Vagina (tissue), 2 donors: Measurements from ENCODE around the gene CD81.

Source experiments
- POLR2A ChIP-seq, 2 donors: fragments of 450-650 bp; IDR thresholded peaks; one replicate each; pipeline ENCODE4 v1.6.1; 2017; ENCODE audit warnings: antibody characterized with exemption in 2 of 2, mild to moderate bottlenecking in 2 of 2, moderate library complexity in 2 of 2
- TF ChIP-seq, protein P1 (sequence below), 3 experiments: fragments of 450-650 bp in 2 of 3; fragments of 200-600 bp in 1 of 3; sonication (generic) in 1 of 3; IDR thresholded peaks; one replicate each; pipeline ENCODE4 v1.5.1; 2017 to 2019; ENCODE audit warnings: antibody characterized with exemption in 3 of 3, mild to moderate bottlenecking in 2 of 3, moderate library complexity in 2 of 3

DNA sequence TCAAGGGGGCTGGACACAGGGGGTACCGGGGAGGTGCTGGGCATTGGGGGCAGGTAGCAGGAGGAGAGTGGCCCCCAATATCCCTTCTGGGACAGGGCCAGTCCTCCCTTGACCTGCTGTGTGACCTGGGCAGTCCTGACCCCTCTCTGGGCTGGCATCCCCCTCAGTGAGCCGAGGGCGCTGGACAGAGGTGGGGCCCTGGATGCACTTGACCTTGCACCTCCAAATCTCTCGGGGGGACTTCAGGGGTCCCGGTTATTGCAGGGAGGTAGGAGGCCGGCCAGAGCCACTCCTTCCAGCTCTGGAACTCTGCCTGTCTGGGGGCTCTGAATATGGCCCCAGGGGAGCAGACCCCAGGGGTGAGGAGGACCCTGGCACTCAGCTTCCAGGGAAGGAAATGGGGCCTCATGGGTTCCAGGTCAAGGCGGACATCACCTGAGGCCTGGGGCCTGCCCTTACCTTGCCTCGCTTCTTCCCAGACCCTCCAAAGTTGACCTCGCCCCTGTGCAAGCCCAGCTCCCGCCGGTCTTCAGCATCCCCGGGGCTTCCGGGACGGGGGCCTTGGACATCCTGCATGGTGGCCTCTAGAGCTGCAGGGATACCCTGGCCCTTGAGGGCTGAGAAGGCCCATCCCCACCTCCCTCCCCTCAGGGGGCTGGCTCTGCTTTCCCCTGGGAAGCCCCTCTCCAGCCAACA lies 45.5 kb downstream of the CD81 start:
- TF ChIP-seq, protein P1, sequence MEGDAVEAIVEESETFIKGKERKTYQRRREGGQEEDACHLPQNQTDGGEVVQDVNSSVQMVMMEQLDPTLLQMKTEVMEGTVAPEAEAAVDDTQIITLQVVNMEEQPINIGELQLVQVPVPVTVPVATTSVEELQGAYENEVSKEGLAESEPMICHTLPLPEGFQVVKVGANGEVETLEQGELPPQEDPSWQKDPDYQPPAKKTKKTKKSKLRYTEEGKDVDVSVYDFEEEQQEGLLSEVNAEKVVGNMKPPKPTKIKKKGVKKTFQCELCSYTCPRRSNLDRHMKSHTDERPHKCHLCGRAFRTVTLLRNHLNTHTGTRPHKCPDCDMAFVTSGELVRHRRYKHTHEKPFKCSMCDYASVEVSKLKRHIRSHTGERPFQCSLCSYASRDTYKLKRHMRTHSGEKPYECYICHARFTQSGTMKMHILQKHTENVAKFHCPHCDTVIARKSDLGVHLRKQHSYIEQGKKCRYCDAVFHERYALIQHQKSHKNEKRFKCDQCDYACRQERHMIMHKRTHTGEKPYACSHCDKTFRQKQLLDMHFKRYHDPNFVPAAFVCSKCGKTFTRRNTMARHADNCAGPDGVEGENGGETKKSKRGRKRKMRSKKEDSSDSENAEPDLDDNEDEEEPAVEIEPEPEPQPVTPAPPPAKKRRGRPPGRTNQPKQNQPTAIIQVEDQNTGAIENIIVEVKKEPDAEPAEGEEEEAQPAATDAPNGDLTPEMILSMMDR (IDR thresholded peaks at IDR 0.05) = no peak
- TF ChIP-seq POLR2A (IDR thresholded peaks at IDR 0.05) = no peak
